Effector CD8-positive, alpha-beta T cell (primary cell): ENCODE measurements around the gene PDE3A.
"Not testable (repeated sequence)": the region's sequence is repeated elsewhere in the genome, so short reads cannot be mapped to it uniquely, and the experiment has no call there.

ENCODE experiments used
- DNase-seq: peaks from one replicate; lab custom pipeline; 2025; lab: John Stamatoyannopoulos, UW

Gene PDE3A

GRCh38 chr12:20604408-20605067, 236.2 kb downstream of the PDE3A start:
- DNase-seq, result no peak

DNA sequence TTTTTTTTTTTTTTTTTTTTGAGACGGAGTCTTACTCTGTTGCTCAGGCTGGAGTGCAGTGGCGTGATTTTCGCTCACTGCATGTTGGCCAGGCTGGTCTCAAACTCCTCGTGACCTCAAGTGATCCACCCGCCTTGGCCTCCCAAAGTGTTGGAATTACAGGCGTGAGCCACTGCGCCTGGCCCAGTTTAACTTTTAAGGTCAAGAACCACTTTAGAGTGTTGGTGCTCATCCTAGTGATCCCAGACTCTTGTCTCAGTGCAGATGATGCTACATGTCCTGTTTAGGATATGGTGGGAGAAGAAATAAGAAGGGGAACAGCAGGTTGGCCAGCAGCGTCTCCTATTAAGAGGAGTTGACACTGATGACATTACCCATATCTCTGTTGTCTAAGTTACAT, 246.7 kb downstream of the PDE3A start:
- not testable (repeated sequence) for DNase-seq

DNA sequence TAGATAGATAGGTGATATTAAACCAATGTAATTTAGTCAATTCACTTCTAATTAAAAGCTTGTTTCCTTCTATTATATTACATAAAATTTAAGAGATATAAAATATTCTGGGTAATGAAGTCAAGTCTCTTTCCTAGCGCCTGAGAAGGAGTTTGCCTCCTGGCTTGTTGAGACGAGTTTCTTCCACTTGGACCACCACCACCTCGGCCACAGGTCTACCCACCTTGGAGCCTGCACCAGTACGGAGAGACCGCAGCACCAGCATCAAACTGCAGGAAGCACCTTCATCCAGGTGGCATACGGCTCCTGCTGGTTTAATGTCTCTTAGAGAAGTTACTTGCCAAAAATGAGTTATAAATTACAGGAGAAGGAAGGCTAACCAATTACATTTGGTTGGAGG, 247.8 kb downstream of the PDE3A start:
- DNase-seq, result no peak

GRCh38 chr12:20620261-20620660, 251.9 kb downstream of the PDE3A start:
- DNase-seq, result no peak

DNA sequence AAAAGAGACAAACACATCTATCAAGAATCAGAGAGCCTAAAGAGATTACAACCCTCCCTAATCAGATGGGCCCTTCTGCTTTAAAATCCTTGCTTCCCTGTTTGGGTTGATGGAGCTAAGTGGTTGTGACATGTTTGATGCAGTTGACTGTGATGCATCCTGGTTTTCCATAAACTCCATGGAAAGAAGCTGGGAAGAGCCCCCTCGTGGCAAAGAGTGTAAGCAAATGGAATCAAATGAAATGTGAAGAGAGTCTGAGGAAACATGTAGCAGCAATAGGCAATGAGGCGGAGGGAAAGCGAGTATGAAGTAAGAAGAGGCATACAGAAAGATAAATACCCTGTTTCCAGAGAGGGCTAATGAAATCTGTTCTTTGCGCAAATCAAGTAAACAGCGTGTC, 256.4 kb downstream of the PDE3A start:
- no peak for DNase-seq

GRCh38 chr12:20625531-20625930, 257.2 kb downstream of the PDE3A start:
- no peak for DNase-seq

DNA sequence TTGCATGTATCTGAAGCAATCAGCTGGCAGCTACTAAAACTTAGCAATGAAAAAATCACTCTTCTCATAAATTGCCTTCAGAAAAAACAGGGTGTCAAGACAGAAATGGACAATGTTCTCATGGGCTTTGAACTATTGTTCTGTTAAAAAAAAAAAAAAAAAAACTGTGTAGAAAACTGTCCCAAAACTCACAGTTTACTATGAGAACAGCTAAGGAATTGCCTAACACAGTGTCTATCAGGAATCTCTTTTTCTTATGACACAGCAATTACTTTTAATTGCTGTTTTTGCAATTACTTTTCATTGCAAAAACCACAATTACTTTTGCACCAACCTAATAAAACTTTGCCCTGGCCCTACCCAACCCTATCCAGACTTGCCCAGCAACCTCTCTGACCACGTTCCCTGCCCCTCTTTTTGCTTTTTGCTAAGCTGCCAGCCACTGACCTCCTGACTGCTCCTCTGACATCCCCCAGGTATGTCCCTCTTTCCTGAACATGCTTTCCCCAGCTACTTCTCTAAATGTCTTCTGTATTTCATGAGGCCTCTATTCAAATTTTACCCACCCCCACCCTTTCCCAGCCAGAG, 258.8 kb downstream of the PDE3A start:
- DNase-seq, result no peak

- DNase-seq, result no peak
Observed at GRCh38 chr12:20628226-20628787, 260.0 kb downstream of the PDE3A start.

GRCh38 chr12:20628999-20629398, 260.7 kb downstream of the PDE3A start:
- DNase-seq, result no peak

GRCh38 chr12:20629414-20630156, 261.2 kb downstream of the PDE3A start:
- DNase-seq, result no peak

DNA sequence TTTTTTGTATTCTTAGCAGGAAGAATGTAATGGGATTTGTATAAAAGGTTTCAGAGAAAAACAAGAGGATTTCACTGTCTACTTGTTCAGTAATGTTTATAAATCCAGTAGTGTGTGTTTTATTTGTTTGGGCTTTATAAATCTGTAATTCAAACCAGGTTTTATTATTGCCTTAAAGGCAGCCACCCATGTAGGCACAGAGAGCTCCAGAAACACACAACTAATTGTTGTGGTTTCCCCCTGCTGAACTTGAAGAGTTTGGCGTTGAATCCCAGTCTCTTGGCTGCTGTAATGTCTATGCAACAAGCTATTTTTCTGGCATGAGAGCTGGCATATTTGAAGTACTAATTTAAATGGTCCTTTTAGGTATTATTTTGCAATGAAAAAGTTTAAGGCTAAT, 263.4 kb downstream of the PDE3A start:
- DNase-seq, result no peak

DNA sequence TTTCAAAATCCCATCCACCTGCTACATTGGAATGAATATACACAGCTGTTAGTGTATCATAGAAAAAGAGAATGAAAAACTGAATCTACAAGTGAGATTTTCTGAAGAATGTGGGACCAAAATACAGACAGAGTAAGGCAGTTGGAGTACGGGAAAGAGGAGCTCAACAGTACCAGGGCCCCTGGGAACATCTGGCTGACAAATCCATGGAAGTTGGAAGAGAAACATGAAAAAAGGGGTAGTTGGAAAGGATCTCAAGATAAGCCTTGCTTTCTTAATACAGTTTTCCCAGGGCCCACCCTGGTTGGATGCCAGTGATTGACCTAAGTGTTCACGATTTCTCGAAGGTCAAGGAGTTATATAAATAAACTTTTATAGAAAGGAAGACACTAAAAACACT, 272.8 kb downstream of the PDE3A start:
- DNase-seq, result no peak

DNA sequence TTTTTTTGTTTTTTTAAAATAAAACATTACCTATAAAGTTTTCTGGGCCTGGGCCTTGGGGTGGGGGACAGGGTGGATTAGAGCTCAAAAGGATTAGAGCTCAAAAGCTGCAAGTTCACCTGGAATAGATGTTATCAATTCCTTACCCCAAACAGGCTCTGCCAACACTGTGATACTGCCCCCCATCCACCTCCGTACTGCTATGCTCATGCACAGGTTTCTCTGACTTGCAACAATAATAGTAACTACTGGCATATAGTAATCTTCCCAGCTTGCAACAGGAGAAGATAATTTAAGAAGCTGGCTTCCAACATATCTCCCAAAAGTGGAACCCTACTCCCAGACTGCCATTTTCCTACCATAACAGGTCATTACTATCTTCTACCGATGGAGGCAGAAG, 275.5 kb downstream of the PDE3A start:
- no peak for DNase-seq

GRCh38 chr12:20646239-20646827, 278.0 kb downstream of the PDE3A start:
- no peak for DNase-seq

DNA sequence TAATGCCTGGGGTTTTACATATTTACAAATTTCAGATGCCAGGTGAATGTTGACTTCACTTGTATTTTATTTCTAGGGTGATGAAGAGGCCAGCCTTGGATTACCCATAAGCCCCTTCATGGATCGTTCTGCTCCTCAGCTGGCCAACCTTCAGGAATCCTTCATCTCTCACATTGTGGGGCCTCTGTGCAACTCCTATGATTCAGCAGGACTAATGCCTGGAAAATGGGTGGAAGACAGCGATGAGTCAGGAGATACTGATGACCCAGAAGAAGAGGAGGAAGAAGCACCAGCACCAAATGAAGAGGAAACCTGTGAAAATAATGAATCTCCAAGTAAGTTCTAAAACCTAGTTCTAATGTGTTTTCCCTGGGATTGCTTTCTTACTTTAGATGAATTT, 285.5 kb downstream of the PDE3A start:
- no peak for DNase-seq

- no peak for DNase-seq
Observed at GRCh38 chr12:20656600-20656999, 288.3 kb downstream of the PDE3A start.

DNA sequence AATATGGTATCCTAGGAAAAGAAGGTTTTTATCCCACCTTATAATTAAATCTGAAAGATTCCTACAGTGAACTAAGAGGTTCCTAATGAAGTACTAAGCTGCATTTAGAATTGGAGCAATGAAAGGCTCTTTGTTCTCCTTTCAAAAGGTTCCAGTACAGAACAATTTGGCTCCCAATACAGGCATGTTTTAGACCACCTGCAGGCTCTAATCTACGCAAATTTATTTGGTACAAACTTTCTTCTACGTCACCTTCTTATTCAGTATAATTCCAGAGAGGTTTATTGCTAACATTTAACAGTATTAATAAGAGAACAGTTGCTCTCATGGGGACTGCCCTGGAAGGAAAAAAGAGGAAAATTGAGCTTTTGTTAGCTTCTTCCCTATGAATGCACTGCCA, 289.2 kb downstream of the PDE3A start:
- no peak for DNase-seq

DNA sequence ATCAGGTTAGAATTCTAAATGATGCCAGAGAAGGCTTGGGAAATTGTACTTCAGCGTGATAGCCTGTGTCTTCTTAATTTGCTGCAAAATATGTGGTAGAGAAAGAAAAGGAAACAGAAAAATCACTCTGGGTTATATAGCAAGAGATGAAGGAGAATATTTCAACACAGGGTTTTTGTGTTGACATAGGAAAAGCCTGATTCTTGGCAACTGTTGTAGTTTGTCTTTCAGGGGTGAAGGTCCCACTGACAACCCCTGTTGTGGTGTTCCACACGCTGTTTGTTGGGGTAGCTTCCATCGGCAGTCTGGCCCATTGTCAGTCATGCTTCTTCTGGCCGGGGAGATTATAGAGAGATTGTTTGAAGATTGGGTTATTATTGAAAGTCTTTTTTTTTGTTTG, 313.0 kb downstream of the PDE3A start:
- DNase-seq, result no peak

DNA sequence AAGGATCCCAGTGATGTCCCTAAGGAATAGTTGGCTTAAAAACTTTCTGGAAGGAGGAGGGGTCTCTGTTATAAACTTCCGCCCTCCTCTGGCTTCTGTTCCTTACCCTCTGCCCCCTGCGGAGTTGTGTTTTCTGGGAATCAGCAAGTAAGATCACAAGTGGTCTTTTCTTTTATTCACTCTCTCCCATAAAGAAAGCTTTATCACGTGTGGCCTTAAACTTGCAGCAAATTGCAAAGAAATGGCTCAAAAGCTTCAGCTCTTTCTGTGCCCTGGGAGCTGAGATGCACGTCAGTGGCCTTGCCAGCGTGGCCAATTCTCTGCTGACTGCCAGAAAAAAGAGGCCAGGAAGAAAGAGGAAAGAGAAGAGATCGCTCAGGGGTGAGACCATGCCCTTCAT, 326.9 kb downstream of the PDE3A start, which contains the start of gene SLCO1C1:
Gene SLCO1C1 (plus strand): TSS at position 101 of the 400 bp plus-strand sequence. CDS start 4,245 bp downstream, outside the sequence.
- no peak for DNase-seq

DNA sequence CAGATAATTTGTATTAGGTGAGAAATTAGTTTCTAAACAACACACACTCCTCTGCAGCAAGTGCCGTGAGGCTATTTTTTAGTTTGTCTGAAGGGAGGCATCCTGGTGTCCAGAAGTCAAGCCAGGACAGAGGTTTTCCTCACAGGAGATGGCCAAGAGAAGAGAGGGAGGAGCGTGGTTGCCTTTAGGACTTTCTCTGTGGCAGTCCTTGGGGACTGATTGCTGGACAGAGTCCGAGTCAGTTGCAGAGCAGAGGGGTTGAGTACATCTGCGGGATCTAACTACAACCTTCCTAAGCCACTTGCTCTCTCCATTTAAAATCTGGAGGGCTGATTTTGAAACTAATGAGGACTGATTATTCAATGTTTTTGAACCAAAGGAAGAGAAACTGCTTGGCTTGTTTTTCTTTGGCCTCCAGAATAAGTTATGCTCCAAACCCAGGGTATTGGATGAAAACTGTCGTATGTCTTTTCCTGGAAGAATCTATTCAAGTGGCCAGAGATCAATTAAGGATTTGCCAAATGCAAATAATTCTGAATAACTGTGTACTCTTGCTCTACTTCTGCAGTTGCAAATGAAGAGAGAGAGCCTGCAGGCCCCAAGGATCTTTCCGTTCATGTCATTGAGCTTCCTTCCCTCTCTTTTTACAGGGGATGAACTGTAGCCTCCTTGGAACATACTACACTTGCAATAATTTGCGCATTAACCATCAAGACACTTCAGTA, 328.0 kb downstream of the PDE3A start:
- DNase-seq, result no peak

GRCh38 chr12:20701106-20701505, 332.8 kb downstream of the PDE3A start:
- no peak for DNase-seq

DNA sequence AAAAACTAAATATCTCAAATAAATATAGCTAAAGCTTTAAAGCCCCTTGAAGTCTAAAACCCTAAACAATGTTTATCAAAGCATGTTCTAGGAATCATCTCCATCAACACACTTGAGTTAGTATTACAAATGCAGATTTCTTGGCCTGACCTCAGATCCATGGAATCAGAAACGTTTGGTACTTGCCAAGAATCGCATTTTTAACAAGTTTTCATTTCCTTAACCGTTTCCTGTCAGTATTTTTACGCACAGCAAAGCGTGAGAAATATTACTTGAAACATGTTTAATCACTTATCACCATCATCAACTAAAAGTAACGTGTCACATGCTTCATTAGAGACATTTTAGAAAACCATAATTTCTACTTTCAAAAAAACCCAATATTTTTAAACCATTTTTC, 336.5 kb downstream of the PDE3A start:
- DNase-seq, result no peak
